Upper lobe of left lung (tissue), 4 donors: ENCODE data around the gene NHSL2.

Source experiments
- CTCF ChIP-seq, 6 experiments: fragments of 450-650 bp in 4 of 6; fragments of 200-600 bp in 2 of 6; sonication (generic) in 2 of 6; IDR thresholded peaks; one replicate each; pipeline ENCODE4 v1.5.1; 2016 to 2019; ENCODE audit warnings: antibody characterized with exemption in 6 of 6
- EP300 ChIP-seq, 4 donors: sonication (generic); formaldehyde crosslinking; IDR thresholded peaks; one replicate each; pipeline ENCODE4 v1.5.1; 2017; ENCODE audit warnings: antibody characterized with exemption in 4 of 4, control low read depth in 2 of 4
- POLR2A ChIP-seq, 4 donors: fragments of 450-650 bp; IDR thresholded peaks; one replicate each; pipeline ENCODE4 v1.5.1; 2016 to 2017; ENCODE audit warnings: antibody characterized with exemption in 4 of 4, mild to moderate bottlenecking in 2 of 4
- POLR2AphosphoS5 ChIP-seq, 2 donors: sonication (generic); formaldehyde crosslinking; IDR thresholded peaks; one replicate each; pipeline ENCODE4 v1.5.1; 2017; ENCODE audit warnings: antibody characterized with exemption in 2 of 2

- TF ChIP-seq POLR2A (IDR thresholded peaks at IDR 0.05) (no peak), EP300 (IDR thresholded peaks at IDR 0.05) (no peak), CTCF (IDR thresholded peaks at IDR 0.05) (no peak), POLR2AphosphoS5 (IDR thresholded peaks at IDR 0.05) (no peak)
Measured at GRCh38 chrX:71974916-71975315, 64.3 kb downstream of the NHSL2 start.
